Stimulated activated naive CD8-positive, alpha-beta T cell treated with anti-CD3 and anti-CD28 coated beads, Interleukin-15, amount 100 ng/mL, for 72 hours (primary cell): Measurements from ENCODE around the gene ULK2.

Experiments
- ATAC-seq: fragments of 150-1000 bp; cut with Tn5 transposase; 2 replicates; pipeline ENCODE4 v1.10.0; 2021; ENCODE audit warnings: mild to moderate bottlenecking, moderate library complexity
- DNase-seq, 2 donors: peaks; one replicate each; pipeline ENCODE4 v3.0.0; 2021 to 2022
- H3K27ac Mint-ChIP-seq, 2 donors: one replicate each; pipeline ENCODE4 v1.8.0; 2022; ENCODE audit warnings: mild to moderate bottlenecking in 2 of 2, mixed read lengths in 2 of 2, moderate library complexity in 2 of 2
- H3K27me3 Mint-ChIP-seq: one replicate; pipeline ENCODE4 v1.8.0; 2022; ENCODE audit warnings: mixed read lengths
- H3K4me1 Mint-ChIP-seq: one replicate; pipeline ENCODE4 v1.8.0; 2022; ENCODE audit warnings: mild to moderate bottlenecking, mixed read lengths
- H3K4me3 Mint-ChIP-seq, 2 donors: one replicate each; pipeline ENCODE4 v1.8.0; 2022; ENCODE audit warnings: mild to moderate bottlenecking in 2 of 2, mixed read lengths in 2 of 2, moderate library complexity in 1 of 2
- H3K9me3 Mint-ChIP-seq, 2 donors: one replicate each; pipeline ENCODE4 v1.8.0; 2022; ENCODE audit warnings: mixed read lengths in 2 of 2

The ULK2 gene

DNA sequence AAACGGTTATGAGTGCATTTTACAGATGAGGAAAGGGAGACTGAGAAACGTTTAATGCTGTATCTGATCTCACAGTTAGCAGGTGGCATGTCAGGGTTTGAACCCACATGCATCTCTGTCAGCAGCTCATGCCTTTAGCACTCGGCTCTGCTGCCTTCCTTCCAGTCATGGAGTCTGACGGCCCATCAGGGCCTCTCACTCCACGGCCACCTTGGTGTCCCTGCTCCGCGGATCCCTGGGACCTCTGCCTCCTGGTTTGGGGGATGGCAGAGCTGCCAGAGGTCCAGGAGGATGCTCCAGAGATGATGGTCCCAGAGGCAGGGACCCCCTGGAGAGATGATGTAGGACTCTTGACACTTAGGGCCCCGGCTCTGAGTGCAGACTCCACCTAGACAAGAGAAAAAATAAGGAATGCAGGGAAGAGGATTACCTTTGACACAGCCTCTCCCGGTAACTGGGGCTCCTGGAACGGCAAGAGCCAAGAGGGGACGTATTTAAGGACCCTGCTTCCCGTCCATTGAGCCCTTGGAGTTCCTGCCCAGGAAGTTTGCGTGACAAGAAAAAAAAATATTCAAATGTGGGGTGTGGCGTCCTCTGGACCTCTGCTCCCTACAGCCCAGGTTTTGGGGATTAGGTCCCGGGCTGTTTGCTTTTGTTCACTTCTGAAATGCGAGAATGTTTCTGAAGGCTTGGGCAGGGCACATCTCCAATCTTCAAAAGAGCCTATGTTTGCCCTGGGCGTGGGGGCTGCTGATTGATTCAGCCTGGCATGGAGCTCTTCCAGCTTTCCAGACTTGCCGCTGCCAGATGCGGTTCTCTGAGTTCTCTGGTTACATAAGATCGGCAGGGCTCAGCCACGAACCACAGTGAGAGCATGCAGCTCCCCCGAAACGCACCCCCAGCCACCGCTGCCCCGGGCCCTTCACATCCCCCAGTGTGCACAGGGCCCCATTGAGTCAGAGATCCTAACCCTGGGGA lies 119.6 kb downstream of the ULK2 start, which contains the start of gene ALDH3A1:
TSS of gene ALDH3A1 (minus strand) at position 470 of the 978 bp plus-strand sequence. CDS start 3,169 bp downstream, outside the sequence.
- Mint-ChIP-seq H3K27ac (no peak within 1 kb of the TSS), H3K9me3 (no peaks in the 10 kb centered on the region), H3K4me3 (no peak within 1 kb of the TSS), H3K27me3 (no peaks in the 10 kb centered on the region), H3K4me1 (peaks cover 13% of the 10 kb centered on the region)
- no peak for ATAC-seq
- DNase-seq = no peak

DNA sequence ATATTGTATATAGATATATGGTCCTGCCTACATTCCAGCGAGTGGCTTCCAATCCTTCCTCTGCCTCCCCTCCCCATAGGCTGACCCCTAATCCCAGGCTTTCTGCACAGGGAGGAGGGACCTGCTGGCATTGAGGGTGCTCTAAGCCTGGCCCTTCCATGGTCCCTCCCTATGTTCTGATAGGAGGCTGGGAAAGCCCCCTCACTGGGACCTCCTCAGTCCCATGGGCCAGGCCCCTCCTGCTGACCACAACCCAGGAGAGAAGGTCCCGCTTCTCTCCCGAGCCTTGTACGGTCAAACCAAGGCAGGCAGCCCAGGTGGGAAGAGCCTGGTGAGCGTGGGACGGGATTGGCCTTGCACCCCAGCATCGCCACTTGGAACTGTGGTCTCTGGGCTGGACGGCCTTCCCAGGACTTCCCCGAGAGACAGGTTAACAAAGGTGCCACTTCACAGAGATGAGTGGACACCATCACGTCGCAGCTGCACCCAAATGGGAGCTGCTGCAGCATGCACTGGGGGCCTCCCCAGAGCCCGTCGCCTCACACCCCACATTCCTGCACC lies 120.5 kb downstream of the ULK2 start:
- ATAC-seq (no peak), DNase-seq (no peak)
- Mint-ChIP-seq H3K9me3 (no peaks in the 10 kb centered on the region), H3K27me3 (no peaks in the 10 kb centered on the region), H3K4me1 (peaks cover 13% of the 10 kb centered on the region), H3K4me3 (no peak overlapping the region), H3K27ac (no peak overlapping the region)

DNA sequence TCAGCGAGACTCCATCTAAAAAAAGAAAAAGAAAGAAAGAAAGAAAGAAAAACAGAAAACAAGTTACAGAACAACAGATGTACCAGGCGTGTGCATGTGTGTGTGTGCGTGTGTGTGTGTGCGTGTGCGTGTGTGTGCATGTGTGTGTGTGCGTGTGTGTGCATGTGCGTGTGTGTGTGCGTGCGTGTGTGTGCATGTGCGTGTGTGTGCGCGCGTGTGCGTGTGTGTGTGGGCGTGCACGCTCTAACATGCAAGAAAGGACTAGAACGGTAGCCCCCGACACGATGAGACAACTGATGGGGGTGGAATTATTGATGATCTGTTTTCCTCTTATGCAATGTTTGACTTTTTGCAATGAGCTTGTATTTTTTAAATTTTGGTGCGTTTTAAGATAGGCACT lies 121.2 kb downstream of the ULK2 start:
- Mint-ChIP-seq H3K9me3 (no peaks in the 10 kb centered on the region), H3K27ac (no peak overlapping the region), H3K27me3 (no peaks in the 10 kb centered on the region), H3K4me1 (peaks cover 13% of the 10 kb centered on the region), H3K4me3 (no peak overlapping the region)
- ATAC-seq (no peak), DNase-seq (no peak)

DNA sequence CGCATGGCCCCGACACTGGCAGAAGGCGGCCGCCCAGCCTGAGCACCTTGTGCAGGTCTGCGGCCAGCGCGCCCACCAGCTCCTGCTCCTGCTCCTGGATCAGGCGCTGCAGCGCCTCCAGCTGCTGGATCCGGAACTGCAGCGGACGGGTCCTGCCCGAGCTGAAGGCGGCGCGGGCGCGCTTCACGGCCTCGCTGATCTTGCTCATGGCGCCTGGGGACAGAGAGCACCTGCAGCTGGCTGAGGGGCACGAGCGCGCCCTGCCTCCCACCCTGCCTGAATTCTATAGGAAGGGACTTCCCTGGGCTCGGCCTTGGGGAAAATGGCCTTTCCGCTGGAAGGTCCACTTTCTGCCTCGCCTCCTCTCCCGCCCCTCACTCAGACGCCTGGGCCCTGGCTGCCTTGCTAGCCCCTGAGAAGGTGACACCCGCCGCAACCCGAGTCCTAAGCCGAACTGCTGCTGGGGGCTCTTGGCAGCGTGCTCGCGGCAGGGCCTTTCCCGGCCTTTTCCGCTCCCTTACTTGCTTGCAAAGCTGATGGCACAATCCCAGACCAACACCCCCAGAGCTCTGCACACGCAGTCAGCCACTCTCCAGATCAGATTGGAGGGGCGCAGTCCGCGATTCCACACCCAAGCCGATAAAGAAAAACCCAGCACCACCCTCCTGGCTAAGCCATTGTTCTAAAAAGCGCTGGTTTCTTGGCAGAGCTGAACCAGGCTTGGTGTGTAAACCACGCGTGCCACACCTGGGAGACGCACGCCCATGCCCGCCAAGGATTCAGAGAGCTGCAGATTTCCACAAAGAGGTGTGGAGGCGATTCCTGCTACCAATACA lies 122.6 kb downstream of the ULK2 start:
- DNase-seq (peak; percentile 89 to 92), ATAC-seq (peak; percentile 89)
- no peaks in the 10 kb centered on the region for H3K9me3 Mint-ChIP-seq
- H3K4me1 Mint-ChIP-seq = peaks cover 13% of the 10 kb centered on the region
- H3K27me3 Mint-ChIP-seq = no peaks in the 10 kb centered on the region
- peak overlapping the region; percentile 73 to 98 for H3K4me3 Mint-ChIP-seq
- H3K27ac Mint-ChIP-seq = peak overlapping the region in 1 of 2 donors; percentile 27

DNA sequence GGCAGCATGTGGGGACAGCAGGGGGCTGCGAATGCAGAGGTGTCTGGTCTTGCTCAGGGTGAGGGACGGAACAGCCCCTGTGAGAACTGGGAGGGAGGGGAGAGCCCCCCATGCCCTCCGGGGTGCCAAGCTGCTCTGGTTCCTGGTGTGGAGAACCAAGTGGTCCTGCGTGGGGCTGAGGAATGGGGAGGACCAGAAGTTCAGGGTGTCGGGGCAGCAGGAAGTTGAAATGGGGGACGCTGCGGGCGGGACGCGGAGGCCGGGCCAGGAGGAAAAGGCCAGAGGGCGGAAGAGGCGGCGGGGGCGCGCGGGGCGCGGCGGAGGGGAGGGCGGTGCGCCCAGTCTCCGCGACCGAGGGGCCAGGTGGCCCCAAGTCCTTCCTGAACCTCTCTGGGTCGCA lies 123.2 kb downstream of the ULK2 start:
- DNase-seq = no peak

GRCh38 chr17:19743101-19744100 lies 124.3 kb downstream of the ULK2 start:
- Mint-ChIP-seq H3K27me3 (no peaks in the 10 kb centered on the region), H3K27ac (no peak overlapping the region), H3K4me1 (peaks cover 13% of the 10 kb centered on the region), H3K4me3 (peak overlapping the region; percentile 12 to 98), H3K9me3 (no peaks in the 10 kb centered on the region)
- no peak for ATAC-seq
- DNase-seq = no peak

More for the DNA sequence above, 123.2 kb downstream of the ULK2 start:
- Mint-ChIP-seq H3K4me1 (peaks cover 13% of the 10 kb centered on the region), H3K9me3 (no peaks in the 10 kb centered on the region), H3K4me3 (peak overlapping the region; percentile 73 to 98), H3K27me3 (no peaks in the 10 kb centered on the region), H3K27ac (peak overlapping the region; percentile 21 to 59)
- ATAC-seq = no peak

DNA sequence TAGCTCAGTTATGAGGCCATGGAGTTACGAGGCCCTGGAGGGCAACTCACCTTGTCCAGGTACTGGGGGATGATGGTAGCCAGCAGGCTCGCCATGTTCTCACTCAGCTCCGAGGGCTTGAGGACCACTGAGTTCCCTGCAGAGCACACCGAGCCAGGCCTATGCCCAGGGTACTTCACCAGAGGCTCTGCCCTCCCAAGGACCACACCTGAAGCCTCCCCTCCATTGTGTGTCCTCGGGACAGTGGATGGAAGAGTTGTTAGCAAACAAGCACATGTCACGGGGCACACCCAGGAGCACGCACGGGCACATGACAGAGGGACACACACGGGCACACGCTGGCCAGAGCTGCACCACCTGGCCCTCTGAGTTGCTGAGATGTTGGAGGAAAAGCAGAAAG lies 125.2 kb downstream of the ULK2 start:
- H3K9me3 Mint-ChIP-seq = no peaks in the 10 kb centered on the region
- no peaks in the 10 kb centered on the region for H3K27me3 Mint-ChIP-seq
- no peak for DNase-seq
- H3K4me1 Mint-ChIP-seq = peaks cover 13% of the 10 kb centered on the region
- no peak for ATAC-seq
- H3K4me3 Mint-ChIP-seq = peak overlapping the region in 1 of 2 donors; percentile 42
- H3K27ac Mint-ChIP-seq = no peak overlapping the region

DNA sequence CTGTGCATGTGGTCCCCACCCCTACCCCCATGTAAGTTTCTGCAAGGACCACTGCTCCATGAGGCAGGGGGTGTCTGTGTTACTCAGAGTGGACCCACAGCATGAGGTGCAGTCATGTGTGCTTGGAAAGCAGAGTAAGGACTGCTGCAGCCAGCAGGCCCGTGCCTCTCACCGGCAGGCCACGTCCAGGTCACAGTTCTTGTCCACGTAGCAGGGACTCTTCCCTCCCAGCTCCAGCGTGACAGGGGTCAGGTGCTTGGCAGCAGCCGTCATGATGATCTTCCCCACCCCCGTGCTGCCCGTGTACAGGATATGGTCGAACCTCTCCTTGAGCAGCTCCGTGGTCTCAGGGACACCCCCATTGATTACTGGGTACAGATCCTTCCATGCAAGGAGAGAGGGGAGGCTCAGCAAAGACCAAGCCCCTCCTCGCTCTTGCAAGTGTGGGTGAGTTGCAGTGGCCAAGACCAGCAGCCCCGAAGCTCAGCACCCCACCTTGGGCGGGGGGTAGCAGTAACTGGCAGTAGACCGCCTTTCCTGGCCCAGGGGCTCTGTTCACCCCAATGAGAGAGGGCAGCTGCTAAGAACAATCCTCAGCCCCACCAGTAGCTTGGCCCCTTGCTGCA lies 125.8 kb downstream of the ULK2 start:
- no peak for ATAC-seq
- no peak overlapping the region for H3K4me3 Mint-ChIP-seq
- H3K27ac Mint-ChIP-seq = peak overlapping the region in 1 of 2 donors; percentile 82
- H3K9me3 Mint-ChIP-seq = no peaks in the 10 kb centered on the region
- H3K27me3 Mint-ChIP-seq = no peaks in the 10 kb centered on the region
- DNase-seq = no peak
- peaks cover 13% of the 10 kb centered on the region for H3K4me1 Mint-ChIP-seq

DNA sequence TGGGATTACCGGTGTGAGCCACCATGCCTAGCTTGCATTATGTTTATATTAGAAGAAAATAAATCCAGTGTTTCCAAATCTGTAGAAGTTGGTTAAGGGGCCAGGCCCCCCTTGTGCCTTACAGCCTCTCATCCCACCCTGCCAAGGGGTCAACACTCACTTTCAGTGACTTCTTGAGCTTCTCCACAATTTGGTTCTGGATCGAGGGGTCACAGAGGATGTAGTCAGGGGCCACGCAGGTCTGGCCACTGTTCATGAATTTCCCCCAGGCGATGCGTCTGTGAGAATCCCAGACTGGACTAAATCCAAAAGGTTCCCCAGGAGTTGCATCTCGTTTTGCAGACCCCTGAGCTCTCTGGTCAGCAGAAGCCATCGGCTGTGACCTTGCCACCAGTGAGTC lies 126.8 kb downstream of the ULK2 start:
- Mint-ChIP-seq H3K9me3 (no peaks in the 10 kb centered on the region), H3K27ac (no peak overlapping the region), H3K27me3 (no peaks in the 10 kb centered on the region), H3K4me1 (peaks cover 13% of the 10 kb centered on the region), H3K4me3 (no peak overlapping the region)
- DNase-seq (no peak), ATAC-seq (no peak)

DNA sequence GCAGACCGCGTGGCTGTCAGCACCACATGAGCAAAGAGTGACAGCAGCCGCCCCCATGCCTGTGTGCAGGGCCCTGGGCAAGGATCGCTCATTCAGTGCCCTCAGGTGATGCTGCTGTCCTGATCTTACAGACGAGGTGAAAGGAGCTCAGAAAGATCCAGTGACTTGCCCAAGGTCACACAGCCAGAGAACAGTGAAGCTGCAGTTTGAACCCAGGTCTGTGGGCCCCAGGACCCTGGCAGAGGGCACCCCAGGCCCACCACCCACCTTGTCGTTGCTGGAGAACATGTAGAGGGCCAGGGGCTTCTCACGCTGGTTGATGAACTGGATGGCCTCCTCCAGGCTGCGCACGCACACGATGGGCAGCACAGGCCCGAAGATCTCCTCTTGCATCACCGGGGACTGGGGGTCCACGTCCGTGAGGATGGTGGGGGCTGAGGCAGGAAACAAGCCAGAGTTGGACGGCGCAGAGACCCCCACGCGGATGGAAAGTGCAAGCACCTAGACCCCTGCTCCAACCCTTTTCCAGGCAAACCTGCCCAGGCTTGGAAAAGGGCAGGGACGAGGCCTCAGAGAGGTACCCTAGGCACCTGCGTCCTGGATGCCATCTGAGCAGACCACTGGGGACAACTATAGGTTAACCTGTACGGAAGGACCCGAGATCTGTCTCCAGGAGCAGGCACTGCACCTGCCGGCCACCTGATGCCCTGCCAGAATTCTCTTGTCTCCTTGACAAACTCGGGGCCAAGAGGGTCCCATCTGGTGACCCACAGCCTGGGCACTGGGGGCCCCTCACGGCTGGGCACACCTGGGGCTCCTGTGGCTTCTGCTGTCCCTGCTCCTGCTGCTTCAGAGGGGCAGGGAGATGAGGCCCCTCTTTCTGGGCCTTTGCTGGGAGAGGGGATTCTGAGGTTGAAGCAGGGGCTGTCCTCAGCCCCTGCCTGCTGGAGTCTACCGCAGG lies 128.2 kb downstream of the ULK2 start:
- no peak for ATAC-seq

GRCh38 chr17:19738757-19739156 lies 129.0 kb downstream of the ULK2 start:
- Mint-ChIP-seq H3K4me3 (no peak overlapping the region), H3K27ac (peak overlapping the region in 1 of 2 donors; percentile 72), H3K4me1 (no peaks in the 10 kb centered on the region), H3K27me3 (no peaks in the 10 kb centered on the region), H3K9me3 (no peaks in the 10 kb centered on the region)
- no peak for DNase-seq
- no peak for ATAC-seq

More for the DNA sequence above, 128.2 kb downstream of the ULK2 start:
- H3K4me1 Mint-ChIP-seq = peaks cover 3% of the 10 kb centered on the region
- H3K4me3 Mint-ChIP-seq = no peak overlapping the region
- no peaks in the 10 kb centered on the region for H3K27me3 Mint-ChIP-seq
- DNase-seq = no peak
- no peaks in the 10 kb centered on the region for H3K9me3 Mint-ChIP-seq
- H3K27ac Mint-ChIP-seq = no peak overlapping the region

GRCh38 chr17:19738073-19738449 lies 129.7 kb downstream of the ULK2 start:
- H3K4me3 Mint-ChIP-seq = no peak overlapping the region
- DNase-seq (no peak), ATAC-seq (no peak)
- H3K9me3 Mint-ChIP-seq = no peaks in the 10 kb centered on the region
- no peaks in the 10 kb centered on the region for H3K4me1 Mint-ChIP-seq
- no peaks in the 10 kb centered on the region for H3K27me3 Mint-ChIP-seq
- H3K27ac Mint-ChIP-seq = no peak overlapping the region

- Mint-ChIP-seq H3K4me1 (no peaks in the 10 kb centered on the region), H3K27me3 (no peaks in the 10 kb centered on the region), H3K27ac (no peak overlapping the region), H3K4me3 (no peak overlapping the region), H3K9me3 (no peaks in the 10 kb centered on the region)
- DNase-seq (no peak), ATAC-seq (no peak)
These were observed 130.2 kb downstream of the ULK2 start for GRCh38 chr17:19737305-19738072.
